ENCODE data around the gene PPP1R12B.
"Not testable (repeated sequence)": the region's sequence is repeated elsewhere in the genome, so short reads cannot be mapped to it uniquely, and the experiment has no call there.

- TF ChIP-seq POLR2A (IDR thresholded peaks at IDR 0.05); CTCF (IDR thresholded peaks at IDR 0.05); POLR2AphosphoS5 (IDR thresholded peaks at IDR 0.05; ENCODE audit: insufficient read depth in 1 of 2, low read depth in 1 of 2): not testable (repeated sequence)
Measured at GRCh38 chr1:202484820-202485219, 136.3 kb downstream of the PPP1R12B start.
